HepG2 (cell line): ENCODE data around the gene CLRN3. TPM values are rescaled to one million over a fixed set of nuclear protein-coding genes. Genes with fewer than 3 reads are reported as not detected.

Experiments used
- ATAC-seq: fragments of 200-7000 bp; cut with Tn5 transposase; 3 replicates; pipeline ENCODE4 v1.9.1; 2020; ENCODE audit warnings: mild to moderate bottlenecking, moderate library complexity
- BruUV-seq: library from RNA; stranded (reverse); fragments of 400-500 nt; replicated peaks from 2 replicates; lab custom pipeline; 2021; lab: Mats Ljungman, UMichigan
- CTCF ChIA-PET: fragments of 300-600 bp; formaldehyde crosslinking; extraction: SDS; loops from one replicate; lab custom pipeline; 2021; ENCODE audit warnings: low total read pairs, inconsistent platforms, low intra/inter-chr PET ratio; lab: Yijun Ruan, JAX
- POLR2A ChIA-PET: fragments of 350-600 bp; sonication (Branson Sonifier 250); formaldehyde crosslinking; loops from one replicate; lab custom pipeline; 2020; ENCODE audit warnings: antibody characterized with exemption, inconsistent platforms; lab: Yijun Ruan, JAX
- DNase-seq: peaks from one replicate; pipeline ENCODE4 v3.0.0-alpha.2; 2015; ENCODE audit warnings: low spot score
- FAIRE-seq: peaks from 3 replicates; lab custom pipeline; 2011; peaks lifted over from hg19 to GRCh38; lab: Jason Lieb, UNC
- H2AFZ ChIP-seq: one replicate; pipeline ENCODE4 v1.6.1; 2011; ENCODE audit warnings: low read length, inconsistent platforms
- H3K27ac ChIP-seq: fragments of 300-600 bp; 3 replicates; pipeline ENCODE4 v1.8.0; 2011; ENCODE audit warnings: mixed run types, mild to moderate bottlenecking, mixed read lengths, low read length, inconsistent platforms; ENCODE audit not compliant: insufficient read depth; ENCODE audit errors: extremely low read length
- H3K27me3 ChIP-seq, 2 experiments: fragments of 200-600 bp in 1 of 2; 2 replicates in 1 of 2; 3 replicates in 1 of 2; pipeline versions ENCODE4 v1.6.0 to v1.8.0; 2011; ENCODE audit warnings: low read length in 2 of 2, mild to moderate bottlenecking in 2 of 2, moderate library complexity in 2 of 2, inconsistent platforms in 1 of 2; ENCODE audit not compliant: insufficient read depth in 2 of 2, control insufficient read depth in 1 of 2
- H3K36me3 ChIP-seq, 2 experiments: fragments of 200-600 bp in 1 of 2; replicated peaks in 1 of 2; 2 replicates in 1 of 2; 3 replicates in 1 of 2; pipeline versions ENCODE4 v1.5.1 to v1.8.0; 2011; ENCODE audit warnings: low read length in 2 of 2, inconsistent platforms in 1 of 2; ENCODE audit not compliant: insufficient read depth in 2 of 2, control insufficient read depth in 1 of 2
- H3K4me1 ChIP-seq: 2 replicates; pipeline ENCODE4 v1.5.1; 2012; ENCODE audit warnings: low read length, inconsistent platforms; ENCODE audit not compliant: insufficient read depth
- H3K4me2 ChIP-seq: 2 replicates; pipeline ENCODE4 v1.6.0; 2011; ENCODE audit warnings: low read depth, low read length, inconsistent platforms
- H3K4me3 ChIP-seq, 3 experiments: fragments of 200-600 bp in 1 of 3; sonication (generic), shearing (Covaris generic) in 1 of 3; replicated peaks in 1 of 3; 2 replicates each; pipeline ENCODE4 v1.5.1; 2011 to 2016; ENCODE audit warnings: low read length in 3 of 3, inconsistent platforms in 2 of 3, low read depth in 2 of 3, mild to moderate bottlenecking in 2 of 3, control low read depth in 1 of 3, mixed read lengths in 1 of 3; ENCODE audit not compliant: insufficient read depth in 1 of 3
- H3K79me2 ChIP-seq: one replicate; pipeline ENCODE4 v1.6.1; 2011; ENCODE audit warnings: low read length, inconsistent platforms; ENCODE audit not compliant: insufficient read depth
- H3K9ac ChIP-seq: 2 replicates; pipeline ENCODE4 v1.6.0; 2011; ENCODE audit warnings: mild to moderate bottlenecking, low read depth, low read length, inconsistent platforms; ENCODE audit not compliant: insufficient read depth
- H3K9me3 ChIP-seq: 2 replicates; pipeline ENCODE4 v1.5.1; 2012; ENCODE audit warnings: mild to moderate bottlenecking, low read length
- H4K20me1 ChIP-seq: 2 replicates; pipeline ENCODE4 v1.6.0; 2011; ENCODE audit warnings: inconsistent platforms, mild to moderate bottlenecking, low read length, moderate library complexity; ENCODE audit not compliant: insufficient read depth
- ATM ChIP-seq: fragments of 450-650 bp; IDR thresholded peaks from 2 replicates; pipeline ENCODE4 v1.7.1; 2017; ENCODE audit warnings: mild to moderate bottlenecking, borderline replicate concordance
- JUN ChIP-seq: sonication (generic); formaldehyde crosslinking; IDR thresholded peaks from 2 replicates; pipeline ENCODE4 v1.4.0; 2020; ENCODE audit warnings: mild to moderate bottlenecking, missing genetic modification reagents
- MAFG ChIP-seq: sonication (generic); formaldehyde crosslinking; IDR thresholded peaks from 2 replicates; pipeline ENCODE4 v1.5.1; 2020; ENCODE audit warnings: mild to moderate bottlenecking, missing genetic modification reagents
- MATR3 ChIP-seq: sonication (generic); formaldehyde crosslinking; IDR thresholded peaks from 2 replicates; pipeline ENCODE4 v1.4.0; 2020; ENCODE audit warnings: missing genetic modification reagents
- MTERF4 ChIP-seq: sonication (generic); formaldehyde crosslinking; IDR thresholded peaks from 2 replicates; pipeline ENCODE4 v1.8.0; 2023; ENCODE audit warnings: mild to moderate bottlenecking, missing genetic modification reagents
- NFE2L1 ChIP-seq: sonication (generic); formaldehyde crosslinking; IDR thresholded peaks from 2 replicates; pipeline ENCODE4 v1.4.0; 2020; ENCODE audit warnings: missing genetic modification reagents, mild to moderate bottlenecking, borderline replicate concordance
- NFIC ChIP-seq: IDR thresholded peaks from 2 replicates; pipeline ENCODE4 v1.6.1; 2012; ENCODE audit warnings: mild to moderate bottlenecking, low read length, inconsistent platforms
- NR1H2 ChIP-seq: sonication (generic); formaldehyde crosslinking; IDR thresholded peaks from 2 replicates; pipeline ENCODE4 v1.8.1; 2022; ENCODE audit warnings: low read depth, missing genetic modification reagents, borderline replicate concordance
- PAX8 ChIP-seq: sonication (generic); formaldehyde crosslinking; IDR thresholded peaks from 2 replicates; pipeline ENCODE4 v1.8.0; 2022; ENCODE audit warnings: mild to moderate bottlenecking, missing genetic modification reagents, borderline replicate concordance
- PPARG ChIP-seq: conservative IDR thresholded peaks from 2 replicates; pipeline ENCODE4 v1.6.1; 2016; ENCODE audit warnings: missing biosample characterization, missing genetic modification reagents
- REPIN1 ChIP-seq: sonication (generic); formaldehyde crosslinking; IDR thresholded peaks from 2 replicates; pipeline ENCODE4 v1.8.0; 2022; ENCODE audit warnings: missing genetic modification reagents, low read depth, mild to moderate bottlenecking, borderline replicate concordance
- TCF7 ChIP-seq: sonication (generic); IDR thresholded peaks from 2 replicates; pipeline ENCODE4 v1.6.1; 2016; ENCODE audit warnings: antibody characterized with exemption, low read depth
- ZNF44 ChIP-seq: sonication (generic); formaldehyde crosslinking; IDR thresholded peaks from 2 replicates; pipeline ENCODE4 v1.5.1; 2020; ENCODE audit warnings: mild to moderate bottlenecking, missing genetic modification reagents
- ZNF543 ChIP-seq: sonication (generic); formaldehyde crosslinking; IDR thresholded peaks from 2 replicates; pipeline ENCODE4 v1.4.0; 2020; ENCODE audit warnings: mild to moderate bottlenecking, missing genetic modification reagents
- ZNF598 ChIP-seq: sonication (generic); formaldehyde crosslinking; IDR thresholded peaks from 2 replicates; pipeline ENCODE4 v1.5.1; 2020; ENCODE audit warnings: mild to moderate bottlenecking, missing genetic modification reagents, borderline replicate concordance
- WGBS: methylation state at CpG from one replicate; pipeline ENCODE4 v1.1.6; 2017; ENCODE audit warnings: low lambda C conversion rate; 5-methylcytosine and 5-hydroxymethylcytosine counted together
- in situ Hi-C: cut with HindIII; loops from 2 replicates; pipeline ENCODE4 v1.10.0; 2017; ENCODE audit warnings: low pct_unique_long_range_greater_than_20kb; ENCODE audit not compliant: extremely low pct_ligation_motif_present
- intact Hi-C: fragments of 100-400 bp; cut with micrococcal nuclease; formaldehyde crosslinking; loops from one replicate; pipeline ENCODE4 v1.10.0; 2022; ENCODE audit not compliant: unreplicated experiment
- polyA plus RNA-seq, 8 experiments: library from polyadenylated mRNA; depleted of rRNA in 3 of 8; stranded (reverse) in 7 of 8; unstranded in 1 of 8; fragments of >200 nt; fragmentation: Illumina TruSeq in 4 of 8; extraction: Trizol in 4 of 8; gene quantifications; 2 replicates each; pipeline versions ENCODE4 v1.2.1 to v1.2.3, GENCODE V29; 2011 to 2016; ENCODE audit warnings: low read depth in 4 of 8, missing spikeins in 1 of 8, mixed read lengths in 1 of 8; ENCODE audit not compliant: insufficient read depth in 1 of 8
- total RNA-seq, 5 experiments: library from RNA; depleted of rRNA; stranded (reverse); fragments of >200 nt; fragmentation: Illumina TruSeq; extraction: Trizol; gene quantifications; 2 replicates each; pipeline ENCODE4 v1.2.3, GENCODE V29; 2016; ENCODE audit warnings: low read depth in 1 of 5
- TF ChIP-seq, protein P1 (sequence below): sonication (generic); formaldehyde crosslinking; IDR thresholded peaks from 2 replicates; pipeline ENCODE4 v1.5.0; 2020; ENCODE audit warnings: missing genetic modification reagents, mild to moderate bottlenecking, borderline replicate concordance
- TF ChIP-seq, protein P2 (sequence below): sonication (generic); formaldehyde crosslinking; IDR thresholded peaks from 2 replicates; pipeline ENCODE4 v1.8.0; 2022; ENCODE audit warnings: mild to moderate bottlenecking, missing genetic modification reagents; ENCODE audit not compliant: insufficient replicate concordance
- TF ChIP-seq, protein P3 (sequence below): sonication (generic); formaldehyde crosslinking; IDR thresholded peaks from 2 replicates; pipeline ENCODE4 v1.4.0; 2020; ENCODE audit warnings: mild to moderate bottlenecking, missing genetic modification reagents, borderline replicate concordance

The CLRN3 gene
- total and polyA plus RNA-seq, 2 of the 13 experiments (the other 11 are each of a cell fraction or from before 2014, with no cell fraction given): not detected

DNA sequence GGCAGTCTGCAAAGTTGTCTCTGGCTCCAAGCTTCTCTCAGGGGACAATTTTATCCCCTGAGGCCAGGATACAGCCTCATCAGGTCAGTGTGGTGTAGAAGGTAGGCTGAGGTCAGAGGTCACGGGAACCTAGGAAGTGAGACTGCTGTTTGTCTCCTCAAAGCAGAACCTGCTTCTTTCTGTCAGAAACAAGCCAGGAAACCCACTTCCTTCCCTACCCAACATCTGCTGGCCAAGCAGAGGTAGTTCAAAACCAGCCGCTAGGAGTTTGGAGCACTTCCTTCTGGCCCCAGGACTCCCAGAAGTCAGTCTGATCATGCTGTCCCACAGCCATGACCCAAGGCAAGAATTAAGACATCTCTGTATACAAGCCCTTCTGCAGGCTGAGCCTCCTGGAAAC lies 12.2 kb downstream of the CLRN3 start:
- no peak overlapping the region for H3K27ac ChIP-seq
- BruUV-seq: no TSS peak

More for the DNA sequence above, 12.2 kb downstream of the CLRN3 start:
- Histone ChIP-seq H3K4me3 (no peak overlapping the region), H4K20me1 (no peaks in the 10 kb centered on the region), H2AFZ (no peak overlapping the region), H3K27me3 (no peaks in the 10 kb centered on the region), H3K9me3 (no peaks in the 10 kb centered on the region), H3K4me2 (no peak overlapping the region), H3K79me2 (no peaks in the 10 kb centered on the region), H3K36me3 (no peaks in the 10 kb centered on the region), H3K9ac (no peak overlapping the region), H3K4me1 (peaks cover 14% of the 10 kb centered on the region)
- FAIRE-seq (no peak), ATAC-seq (no peak), DNase-seq (no peak)
- no peak for TF ChIP-seq PPARG (CRISPR knock-in tag)
- TF ChIP-seq PAX8 (CRISPR knock-in tag): no peak
- no peak for TF ChIP-seq MATR3 (CRISPR knock-in tag)
- TF ChIP-seq REPIN1 (CRISPR knock-in tag): no peak
- TF ChIP-seq TCF7: no peak
- TF ChIP-seq MTERF4 (CRISPR knock-in tag): no peak
- TF ChIP-seq ZNF44: no peak
- TF ChIP-seq, protein P1, sequence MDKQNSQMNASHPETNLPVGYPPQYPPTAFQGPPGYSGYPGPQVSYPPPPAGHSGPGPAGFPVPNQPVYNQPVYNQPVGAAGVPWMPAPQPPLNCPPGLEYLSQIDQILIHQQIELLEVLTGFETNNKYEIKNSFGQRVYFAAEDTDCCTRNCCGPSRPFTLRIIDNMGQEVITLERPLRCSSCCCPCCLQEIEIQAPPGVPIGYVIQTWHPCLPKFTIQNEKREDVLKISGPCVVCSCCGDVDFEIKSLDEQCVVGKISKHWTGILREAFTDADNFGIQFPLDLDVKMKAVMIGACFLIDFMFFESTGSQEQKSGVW (CRISPR knock-in tag): no peak
- TF ChIP-seq ATM: no peak
- no peak for TF ChIP-seq NR1H2 (CRISPR knock-in tag)
- no peak for TF ChIP-seq JUN (CRISPR knock-in tag)
- TF ChIP-seq NFIC: no peak
- no peak for TF ChIP-seq MAFG (CRISPR knock-in tag)
- TF ChIP-seq NFE2L1 (CRISPR knock-in tag): no peak
- TF ChIP-seq, protein P2, sequence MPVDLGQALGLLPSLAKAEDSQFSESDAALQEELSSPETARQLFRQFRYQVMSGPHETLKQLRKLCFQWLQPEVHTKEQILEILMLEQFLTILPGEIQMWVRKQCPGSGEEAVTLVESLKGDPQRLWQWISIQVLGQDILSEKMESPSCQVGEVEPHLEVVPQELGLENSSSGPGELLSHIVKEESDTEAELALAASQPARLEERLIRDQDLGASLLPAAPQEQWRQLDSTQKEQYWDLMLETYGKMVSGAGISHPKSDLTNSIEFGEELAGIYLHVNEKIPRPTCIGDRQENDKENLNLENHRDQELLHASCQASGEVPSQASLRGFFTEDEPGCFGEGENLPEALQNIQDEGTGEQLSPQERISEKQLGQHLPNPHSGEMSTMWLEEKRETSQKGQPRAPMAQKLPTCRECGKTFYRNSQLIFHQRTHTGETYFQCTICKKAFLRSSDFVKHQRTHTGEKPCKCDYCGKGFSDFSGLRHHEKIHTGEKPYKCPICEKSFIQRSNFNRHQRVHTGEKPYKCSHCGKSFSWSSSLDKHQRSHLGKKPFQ (CRISPR knock-in tag): no peak
- TF ChIP-seq, protein P3, sequence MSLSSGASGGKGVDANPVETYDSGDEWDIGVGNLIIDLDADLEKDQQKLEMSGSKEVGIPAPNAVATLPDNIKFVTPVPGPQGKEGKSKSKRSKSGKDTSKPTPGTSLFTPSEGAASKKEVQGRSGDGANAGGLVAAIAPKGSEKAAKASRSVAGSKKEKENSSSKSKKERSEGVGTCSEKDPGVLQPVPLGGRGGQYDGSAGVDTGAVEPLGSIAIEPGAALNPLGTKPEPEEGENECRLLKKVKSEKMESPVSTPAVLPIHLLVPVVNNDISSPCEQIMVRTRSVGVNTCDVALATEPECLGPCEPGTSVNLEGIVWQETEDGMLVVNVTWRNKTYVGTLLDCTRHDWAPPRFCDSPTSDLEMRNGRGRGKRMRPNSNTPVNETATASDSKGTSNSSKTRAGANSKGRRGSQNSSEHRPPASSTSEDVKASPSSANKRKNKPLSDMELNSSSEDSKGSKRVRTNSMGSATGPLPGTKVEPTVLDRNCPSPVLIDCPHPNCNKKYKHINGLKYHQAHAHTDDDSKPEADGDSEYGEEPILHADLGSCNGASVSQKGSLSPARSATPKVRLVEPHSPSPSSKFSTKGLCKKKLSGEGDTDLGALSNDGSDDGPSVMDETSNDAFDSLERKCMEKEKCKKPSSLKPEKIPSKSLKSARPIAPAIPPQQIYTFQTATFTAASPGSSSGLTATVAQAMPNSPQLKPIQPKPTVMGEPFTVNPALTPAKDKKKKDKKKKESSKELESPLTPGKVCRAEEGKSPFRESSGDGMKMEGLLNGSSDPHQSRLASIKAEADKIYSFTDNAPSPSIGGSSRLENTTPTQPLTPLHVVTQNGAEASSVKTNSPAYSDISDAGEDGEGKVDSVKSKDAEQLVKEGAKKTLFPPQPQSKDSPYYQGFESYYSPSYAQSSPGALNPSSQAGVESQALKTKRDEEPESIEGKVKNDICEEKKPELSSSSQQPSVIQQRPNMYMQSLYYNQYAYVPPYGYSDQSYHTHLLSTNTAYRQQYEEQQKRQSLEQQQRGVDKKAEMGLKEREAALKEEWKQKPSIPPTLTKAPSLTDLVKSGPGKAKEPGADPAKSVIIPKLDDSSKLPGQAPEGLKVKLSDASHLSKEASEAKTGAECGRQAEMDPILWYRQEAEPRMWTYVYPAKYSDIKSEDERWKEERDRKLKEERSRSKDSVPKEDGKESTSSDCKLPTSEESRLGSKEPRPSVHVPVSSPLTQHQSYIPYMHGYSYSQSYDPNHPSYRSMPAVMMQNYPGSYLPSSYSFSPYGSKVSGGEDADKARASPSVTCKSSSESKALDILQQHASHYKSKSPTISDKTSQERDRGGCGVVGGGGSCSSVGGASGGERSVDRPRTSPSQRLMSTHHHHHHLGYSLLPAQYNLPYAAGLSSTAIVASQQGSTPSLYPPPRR (CRISPR knock-in tag): no peak
- TF ChIP-seq ZNF598: no peak
- TF ChIP-seq ZNF543 (CRISPR knock-in tag): no peak
- WGBS: 60% methylated on average over 1 of the region's 2 CpGs
- POLR2A ChIA-PET: no interaction called here
- in situ Hi-C loops: no loop called here
- intact Hi-C loops: no loop called here
- CTCF ChIA-PET: no interaction called here
